Stimulated activated CD8-positive, alpha-beta memory T cell treated with anti-CD3 and anti-CD28 coated beads, Interleukin-12 subunit alpha, Interleukin-12 subunit beta, amount 100 ng/mL, for 24 hours (primary cell): ENCODE results near the gene TECPR1.

Experiments
- DNase-seq: peaks from one replicate; pipeline ENCODE4 v3.0.0-alpha.2; 2020; ENCODE audit errors: extremely low read depth

Gene TECPR1

DNA sequence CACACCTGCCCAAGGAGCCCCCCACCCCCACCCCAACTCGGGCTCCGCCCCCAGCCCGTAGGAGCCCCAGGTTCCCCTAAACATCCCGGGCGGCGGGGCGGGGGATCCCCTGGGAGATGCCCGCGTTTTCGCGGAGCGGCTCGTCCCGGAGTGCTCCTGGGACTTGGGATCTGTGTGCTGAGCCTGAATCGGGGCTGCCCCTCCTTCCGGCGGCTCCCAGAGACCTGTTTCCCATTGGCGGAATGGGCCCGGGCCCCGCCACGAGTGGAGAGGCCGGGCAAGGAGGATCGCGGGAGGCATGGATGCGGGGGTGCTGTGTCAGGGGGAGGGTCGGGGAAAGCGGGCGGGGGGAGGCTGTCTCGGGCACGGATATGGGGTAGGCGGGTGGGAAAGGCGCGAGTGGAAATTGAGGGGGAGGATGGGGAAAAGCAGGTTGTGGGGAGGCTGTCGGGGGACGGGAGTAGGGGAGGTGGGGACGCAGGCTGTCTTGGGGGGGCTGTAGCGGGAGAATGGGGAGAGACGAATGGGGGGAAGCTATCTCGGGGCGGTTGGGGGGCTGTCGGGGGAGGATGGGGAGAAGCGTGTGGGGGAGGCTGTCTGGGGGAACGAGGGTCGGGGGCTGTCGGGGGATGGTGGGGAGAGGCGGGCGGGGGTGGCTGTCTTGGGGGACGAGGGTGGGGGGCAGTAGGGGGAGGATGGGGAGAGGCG lies 41.4 kb downstream of the TECPR1 start:
- DNase-seq = no peak

DNA sequence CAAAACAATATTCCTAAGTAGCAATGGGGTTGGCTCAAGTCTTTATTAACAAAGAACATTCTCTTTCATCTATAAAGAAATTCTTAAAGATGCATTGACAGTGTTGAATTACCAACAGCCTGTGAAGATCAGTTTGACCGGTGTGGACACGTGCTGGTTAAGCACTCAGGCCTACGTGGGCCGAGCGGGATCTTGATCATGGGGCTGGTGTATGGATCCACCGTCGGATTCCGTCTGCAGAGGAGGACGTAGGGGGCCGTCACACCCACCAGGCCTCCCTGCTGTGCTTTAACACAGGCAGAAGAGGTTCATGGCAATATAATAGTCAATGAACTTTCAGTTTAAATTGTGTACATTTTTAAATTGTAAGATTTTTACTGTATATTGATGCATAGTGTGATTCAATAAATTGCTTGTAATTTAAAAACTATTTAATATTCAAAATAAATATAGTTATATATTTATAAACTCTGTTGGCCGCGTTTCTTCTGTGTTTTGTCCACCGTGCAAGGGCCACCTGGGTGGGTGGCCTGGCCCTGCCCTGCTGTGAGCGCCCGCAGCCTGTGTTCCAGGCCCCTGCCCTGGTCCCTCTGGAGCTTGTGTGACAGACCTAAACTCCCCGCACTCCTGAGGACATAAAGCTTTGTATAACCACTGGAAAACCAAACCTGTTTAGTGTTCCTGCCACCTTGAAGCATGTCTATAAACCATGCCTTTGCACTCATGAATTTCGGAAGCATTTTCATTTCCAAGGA lies 42.7 kb downstream of the TECPR1 start:
- DNase-seq = no peak

DNA sequence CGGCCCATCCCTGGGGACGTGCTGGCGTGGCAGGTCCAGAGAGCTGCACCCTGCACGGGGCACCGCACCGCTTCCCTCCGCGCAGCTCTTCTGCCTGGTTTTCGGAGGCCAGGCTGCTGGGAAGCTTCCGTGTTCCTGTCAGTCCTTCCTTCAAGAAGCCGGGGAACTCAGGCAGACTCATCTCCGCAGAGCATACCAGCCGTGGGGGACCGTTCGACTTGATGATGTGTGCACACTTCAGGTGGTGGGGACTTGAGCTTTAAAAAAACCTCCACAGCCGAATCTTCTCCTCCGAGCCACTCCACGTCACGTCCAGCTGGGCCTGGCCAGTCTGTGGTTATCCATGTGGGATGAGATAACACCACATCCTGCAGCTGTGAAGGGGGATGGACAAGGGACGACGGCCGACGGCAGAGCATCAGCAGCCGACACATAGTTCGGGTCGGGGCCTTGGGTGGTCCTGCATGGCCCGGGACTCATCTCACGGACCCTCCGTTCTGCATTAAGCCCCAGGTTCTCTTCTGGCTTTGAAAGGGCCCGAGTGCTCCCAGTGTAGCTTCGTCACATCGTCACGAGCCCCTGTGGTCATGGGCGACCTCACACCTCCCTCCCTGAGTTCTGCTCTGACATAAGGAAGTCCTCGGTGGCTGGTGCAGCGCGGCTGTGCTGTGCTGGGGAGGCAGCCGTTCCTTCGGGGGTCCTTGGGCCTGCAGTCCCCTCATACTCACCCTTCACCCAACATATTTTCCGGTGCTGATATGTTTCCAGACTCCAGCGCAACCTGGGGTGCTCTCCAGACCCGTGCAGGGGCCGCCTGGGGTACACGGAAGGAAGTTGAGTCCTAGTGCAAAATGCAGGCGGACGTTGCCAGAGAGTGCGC lies 45.3 kb downstream of the TECPR1 start:
- DNase-seq = no peak

DNA sequence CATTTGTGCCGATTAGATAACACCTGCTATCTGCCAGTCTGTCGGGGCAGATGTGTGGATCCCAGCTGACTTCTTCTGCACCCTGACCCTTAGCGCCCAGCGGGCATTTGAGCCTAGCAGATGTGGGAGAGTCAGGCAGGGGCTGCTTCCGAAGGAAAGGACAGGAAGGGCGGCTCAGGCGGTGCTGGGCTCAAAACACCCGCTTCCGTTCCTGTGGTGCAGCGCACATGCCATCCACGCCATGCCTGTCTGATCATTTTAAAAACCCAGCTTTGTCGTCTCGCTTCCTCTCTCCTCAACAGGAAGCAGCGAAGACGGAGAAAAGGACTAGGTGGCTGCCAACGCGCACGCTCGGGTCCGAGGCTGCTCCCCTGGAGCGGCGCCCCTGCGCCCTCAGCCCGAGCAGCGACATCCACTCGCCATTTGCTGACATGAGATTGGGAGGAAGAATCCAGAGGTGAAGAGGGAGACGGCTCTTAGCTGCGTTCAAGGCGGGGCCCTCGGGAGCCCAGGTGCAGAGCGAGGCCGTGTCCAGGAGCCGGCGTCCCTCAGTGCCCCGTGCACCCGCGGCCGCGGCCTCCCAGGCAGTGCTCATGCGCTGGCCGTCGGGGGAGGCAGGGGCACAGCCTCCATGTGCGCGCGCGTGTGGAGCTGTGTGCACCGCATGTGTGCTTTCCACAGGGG lies 46.7 kb downstream of the TECPR1 start:
- DNase-seq = no peak

DNA sequence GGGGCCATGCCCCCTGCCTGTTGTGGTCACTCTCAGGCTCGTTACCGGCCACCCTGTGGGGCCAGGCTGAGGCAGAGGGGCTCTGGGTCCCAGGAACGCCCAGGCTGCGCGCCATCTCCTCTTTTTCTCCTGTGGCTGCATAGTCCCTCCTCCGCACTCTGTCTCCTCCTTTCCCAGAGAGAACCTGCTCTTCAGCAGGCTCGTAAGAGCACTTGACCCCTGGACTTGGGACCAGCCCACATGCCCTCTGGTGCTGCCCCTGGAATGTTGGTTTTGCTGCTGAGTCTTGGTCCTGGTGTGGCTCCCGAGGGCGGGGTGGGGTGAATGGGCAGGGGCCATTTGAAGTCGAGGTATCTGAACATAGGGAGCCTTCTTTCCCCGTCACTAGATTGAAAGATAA lies 47.4 kb downstream of the TECPR1 start:
- no peak for DNase-seq

DNA sequence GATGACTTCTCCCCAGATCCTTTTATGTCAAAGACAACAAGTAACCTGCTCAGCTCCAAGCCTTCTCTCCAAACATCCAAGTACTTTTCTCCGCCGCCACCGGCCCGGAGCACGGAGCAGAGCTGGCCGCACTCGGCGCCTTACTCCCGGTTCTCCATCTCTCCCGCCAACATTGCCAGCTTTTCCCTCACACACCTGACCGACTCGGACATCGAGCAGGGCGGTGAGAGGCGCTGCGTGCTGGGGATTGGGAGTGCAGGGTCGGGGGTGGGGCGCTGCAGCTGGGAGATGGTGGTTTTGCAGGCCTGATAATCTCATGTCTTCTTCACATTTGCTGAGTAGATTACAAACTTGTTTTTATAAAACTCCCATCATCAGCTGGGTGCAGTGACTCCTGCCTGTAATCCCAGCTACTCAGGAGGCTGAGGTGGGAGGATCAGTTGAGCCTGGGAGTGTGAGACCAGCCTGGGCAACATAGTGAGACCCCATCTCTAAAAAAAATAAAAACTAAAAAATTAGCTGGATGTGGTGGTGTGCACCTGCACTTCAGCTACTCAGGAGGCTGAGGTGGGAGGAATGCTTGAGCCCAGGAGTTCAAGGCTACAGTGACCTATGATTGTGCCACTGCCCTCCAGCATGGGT lies 47.9 kb downstream of the TECPR1 start:
- DNase-seq = no peak

DNA sequence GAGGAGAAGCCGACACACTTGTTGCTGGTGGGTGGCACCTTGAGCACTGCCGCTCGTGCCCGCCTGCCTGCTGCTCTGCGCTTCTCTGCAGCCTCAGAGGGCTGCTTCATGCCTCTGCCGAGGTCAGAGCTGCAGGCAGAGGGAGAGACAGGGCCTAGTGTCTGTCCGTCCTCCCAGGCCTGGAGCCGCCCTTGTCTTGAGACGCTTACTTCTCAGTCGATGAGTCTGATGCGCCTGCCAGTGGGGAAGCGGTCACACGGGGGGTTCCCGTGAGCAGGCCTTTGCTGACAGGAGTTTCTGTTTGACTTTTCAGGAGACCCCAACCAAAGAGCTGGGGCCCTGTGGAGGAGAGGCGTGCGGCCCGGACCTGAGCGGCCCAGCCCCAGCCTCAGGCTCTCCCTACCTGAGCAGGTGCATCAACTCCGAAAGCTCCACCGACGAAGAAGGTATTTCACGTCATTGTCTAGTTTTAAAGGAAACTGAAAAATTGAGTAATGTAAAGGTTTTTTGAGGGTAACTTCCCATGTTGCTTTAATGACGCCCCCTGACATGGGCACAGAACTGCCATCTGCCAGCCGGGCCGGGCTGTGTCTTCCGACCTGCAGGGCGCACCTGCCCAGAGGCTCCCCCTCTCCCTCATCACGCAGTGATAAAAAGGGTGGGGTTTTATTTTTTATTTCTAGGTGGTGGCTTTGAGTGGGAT lies 48.6 kb downstream of the TECPR1 start:
- no peak for DNase-seq

DNA sequence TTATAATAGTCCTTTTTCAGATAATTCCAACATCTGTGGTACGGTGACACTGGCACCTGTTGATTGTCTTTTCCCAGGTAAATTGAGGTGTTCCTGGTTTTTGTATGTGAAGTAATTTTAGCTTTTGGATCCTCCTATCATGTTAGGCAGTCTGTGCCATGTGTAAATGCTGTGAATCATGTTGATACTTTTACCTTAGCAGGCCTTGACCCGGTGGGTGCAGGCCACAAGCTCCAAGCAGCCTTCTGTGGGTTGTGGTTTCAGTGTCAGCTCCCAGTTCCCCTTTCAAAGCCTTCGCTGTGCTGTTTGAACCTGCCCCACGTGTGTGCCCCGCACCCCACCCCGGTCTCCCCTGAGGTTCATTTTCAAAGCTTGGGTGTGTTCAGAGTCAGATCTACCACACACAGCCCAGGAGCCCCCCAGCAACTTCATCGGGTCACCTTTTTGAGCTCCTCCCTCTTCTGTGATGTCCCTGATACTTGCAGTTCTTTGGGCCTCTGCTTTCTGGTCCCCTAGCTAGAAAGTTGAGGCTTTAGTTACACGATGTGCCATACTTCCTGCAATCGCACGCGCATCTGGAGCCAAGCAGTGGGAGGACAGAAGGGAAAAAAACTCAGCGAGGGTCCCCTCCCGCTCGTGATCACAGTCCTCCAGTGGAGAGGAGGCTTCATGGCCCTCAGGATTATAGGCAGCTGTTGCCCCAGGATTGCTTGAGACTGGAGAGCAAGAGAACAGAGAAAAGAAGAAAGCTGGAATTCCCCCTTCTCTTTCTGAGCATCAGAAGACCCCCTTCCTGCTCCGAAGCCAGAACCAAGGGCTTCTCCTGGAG lies 49.5 kb downstream of the TECPR1 start:
- DNase-seq = peak; percentile 49

DNA sequence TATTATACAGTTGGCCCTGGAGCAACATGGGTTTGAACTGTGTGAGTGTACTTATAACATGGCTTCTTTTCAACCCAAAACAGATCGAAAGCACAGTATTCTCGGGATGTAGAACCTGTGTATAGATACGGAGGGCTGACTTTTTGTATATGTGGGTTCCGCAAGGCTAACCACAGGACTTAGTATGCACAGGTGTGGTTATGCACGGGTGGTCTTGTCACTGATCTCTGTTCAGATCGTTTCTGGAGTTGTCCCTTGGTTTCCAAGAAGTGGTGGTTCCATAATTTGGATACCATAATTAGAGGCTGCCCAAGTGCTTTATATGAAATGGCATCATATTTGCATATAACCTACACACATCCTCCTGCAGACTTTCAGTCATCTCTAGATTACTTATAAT lies 51.7 kb downstream of the TECPR1 start:
- DNase-seq = no peak

DNA sequence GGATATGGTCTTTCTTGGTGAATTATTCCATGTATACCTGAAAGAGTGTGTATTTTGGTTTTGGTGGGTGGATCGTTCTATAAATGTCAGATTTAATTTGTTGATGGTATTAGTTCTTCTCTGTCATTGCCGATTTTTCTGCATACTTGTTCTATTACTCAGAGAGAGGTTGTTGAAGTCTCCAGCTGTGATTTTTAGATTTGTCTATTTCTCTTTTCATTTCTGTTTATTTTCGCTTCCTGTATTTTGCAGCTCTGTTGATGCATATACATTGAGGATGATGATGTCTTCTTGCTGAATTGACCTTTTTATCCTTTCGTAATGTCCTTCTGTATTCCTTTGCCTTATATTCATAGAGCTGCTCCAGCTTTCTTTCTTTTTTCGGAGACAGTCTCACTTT lies 52.9 kb downstream of the TECPR1 start:
- no peak for DNase-seq

DNA sequence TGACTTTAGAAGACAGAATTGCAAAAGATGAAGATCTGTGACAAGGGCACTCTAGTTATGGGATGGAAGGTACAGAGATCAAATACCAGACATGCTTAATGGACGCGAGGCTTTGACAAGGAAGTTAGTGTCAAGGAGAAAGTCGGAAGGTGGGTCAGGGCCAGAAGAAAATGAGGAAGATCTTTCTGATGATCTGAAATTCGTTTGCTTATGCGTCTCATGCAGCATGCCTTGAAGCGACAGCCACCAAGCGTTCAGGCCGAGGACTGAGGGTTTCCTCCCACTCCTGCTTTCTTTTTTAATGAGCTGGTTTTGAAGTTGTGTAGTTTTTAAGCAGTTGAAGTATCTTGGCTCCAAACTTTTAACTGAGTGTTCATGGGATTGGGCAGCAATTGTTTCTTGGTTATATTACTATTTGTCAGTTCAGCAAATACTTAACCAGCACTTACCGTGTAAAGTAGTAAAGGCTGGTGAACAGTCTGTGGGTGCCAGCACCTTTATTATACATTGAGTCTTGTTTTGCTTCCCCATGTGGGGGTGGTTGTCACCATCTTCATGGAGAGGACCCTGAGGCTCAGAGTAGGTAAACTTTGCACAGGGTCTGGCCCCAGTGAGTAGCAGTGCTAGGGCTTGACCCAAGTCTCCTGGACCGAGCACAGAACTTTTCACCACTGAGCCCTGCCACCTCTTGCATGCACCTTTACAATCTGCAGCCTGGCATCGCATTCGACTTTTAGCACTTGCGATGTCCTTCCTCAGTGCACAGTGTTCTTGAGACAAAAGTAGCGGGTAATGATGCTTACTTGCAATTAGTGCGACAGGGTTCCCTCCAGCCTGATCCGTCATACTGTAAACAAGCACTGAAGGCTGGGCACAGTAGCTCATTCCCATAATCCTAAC lies 55.1 kb downstream of the TECPR1 start:
- no peak for DNase-seq

DNA sequence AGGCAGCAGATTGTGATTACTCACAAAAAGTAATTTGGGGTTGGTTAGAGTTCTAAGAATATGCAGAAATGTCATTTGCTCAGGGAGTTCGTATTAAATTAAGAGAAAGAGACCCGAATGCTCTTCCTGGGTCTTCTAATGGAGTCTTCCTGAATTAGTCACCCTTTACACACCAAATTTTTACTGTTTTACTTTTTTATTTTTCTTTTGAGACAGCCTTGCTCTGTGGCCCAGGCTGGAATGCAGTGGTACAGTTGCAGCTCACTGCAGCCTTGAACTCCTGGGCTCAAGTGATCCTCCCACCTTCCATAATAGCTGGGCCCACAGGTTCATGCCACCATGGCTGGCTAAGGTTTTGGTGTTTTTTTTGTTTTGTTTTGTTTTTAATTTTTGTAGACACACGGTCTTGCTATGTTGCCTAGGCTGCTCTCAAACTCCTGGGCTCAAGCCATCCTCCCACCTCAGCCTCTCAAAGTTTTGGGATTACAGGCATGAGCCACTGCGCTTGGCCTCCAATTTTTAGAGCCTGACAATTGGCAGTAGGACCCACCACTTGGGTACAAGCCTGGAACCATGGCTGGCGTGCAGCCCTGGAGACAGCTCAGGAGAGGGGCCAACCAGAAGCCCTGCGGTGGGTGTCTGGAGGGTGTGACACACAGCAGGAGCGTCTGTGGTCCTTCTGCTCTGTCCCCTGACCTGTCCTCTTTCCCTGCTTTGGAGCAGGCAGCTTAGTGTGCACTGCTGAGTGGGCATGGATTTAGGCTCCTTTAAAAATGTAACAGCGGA lies 57.2 kb downstream of the TECPR1 start:
- DNase-seq = no peak

DNA sequence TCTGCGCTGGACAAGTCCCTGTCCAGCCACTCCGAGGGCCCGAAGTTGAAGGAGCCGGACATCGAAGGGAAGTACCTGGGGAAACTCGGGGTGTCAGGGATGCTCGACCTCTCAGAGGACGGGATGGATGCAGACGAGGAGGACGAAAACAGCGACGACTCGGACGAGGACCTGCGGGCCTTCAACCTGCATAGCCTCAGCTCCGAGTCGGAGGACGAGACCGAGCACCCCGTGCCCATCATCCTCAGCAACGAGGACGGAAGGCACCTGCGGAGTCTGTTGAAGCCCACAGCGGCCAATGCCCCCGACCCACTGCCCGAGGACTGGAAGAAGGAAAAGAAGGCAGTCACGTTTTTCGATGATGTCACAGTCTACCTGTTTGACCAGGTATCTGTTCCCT lies 57.8 kb downstream of the TECPR1 start:
- DNase-seq = no peak

DNA sequence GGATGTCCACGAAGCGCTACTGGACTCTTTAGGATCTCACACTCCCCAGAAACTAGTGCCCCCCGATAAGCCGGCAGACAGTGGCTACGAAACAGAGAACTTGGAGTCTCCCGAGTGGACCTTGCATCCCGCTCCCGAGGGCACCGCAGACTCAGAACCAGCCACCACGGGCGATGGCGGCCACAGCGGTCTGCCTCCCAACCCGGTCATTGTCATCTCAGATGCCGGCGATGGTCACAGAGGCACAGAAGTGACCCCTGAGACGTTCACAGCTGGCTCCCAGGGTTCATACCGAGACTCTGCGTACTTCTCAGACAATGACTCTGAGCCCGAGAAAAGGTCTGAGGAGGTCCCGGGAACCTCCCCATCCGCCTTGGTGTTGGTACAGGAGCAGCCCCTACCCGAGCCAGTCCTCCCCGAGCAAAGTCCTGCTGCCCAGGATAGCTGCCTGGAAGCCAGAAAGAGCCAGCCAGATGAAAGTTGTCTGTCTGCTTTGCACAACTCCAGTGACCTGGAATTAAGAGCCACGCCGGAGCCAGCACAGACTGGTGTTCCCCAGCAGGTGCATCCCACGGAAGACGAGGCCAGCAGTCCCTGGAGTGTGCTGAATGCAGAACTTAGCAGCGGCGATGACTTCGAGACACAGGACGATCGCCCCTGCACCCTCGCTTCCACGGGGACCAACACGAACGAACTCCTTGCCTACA lies 58.4 kb downstream of the TECPR1 start:
- no peak for DNase-seq

DNA sequence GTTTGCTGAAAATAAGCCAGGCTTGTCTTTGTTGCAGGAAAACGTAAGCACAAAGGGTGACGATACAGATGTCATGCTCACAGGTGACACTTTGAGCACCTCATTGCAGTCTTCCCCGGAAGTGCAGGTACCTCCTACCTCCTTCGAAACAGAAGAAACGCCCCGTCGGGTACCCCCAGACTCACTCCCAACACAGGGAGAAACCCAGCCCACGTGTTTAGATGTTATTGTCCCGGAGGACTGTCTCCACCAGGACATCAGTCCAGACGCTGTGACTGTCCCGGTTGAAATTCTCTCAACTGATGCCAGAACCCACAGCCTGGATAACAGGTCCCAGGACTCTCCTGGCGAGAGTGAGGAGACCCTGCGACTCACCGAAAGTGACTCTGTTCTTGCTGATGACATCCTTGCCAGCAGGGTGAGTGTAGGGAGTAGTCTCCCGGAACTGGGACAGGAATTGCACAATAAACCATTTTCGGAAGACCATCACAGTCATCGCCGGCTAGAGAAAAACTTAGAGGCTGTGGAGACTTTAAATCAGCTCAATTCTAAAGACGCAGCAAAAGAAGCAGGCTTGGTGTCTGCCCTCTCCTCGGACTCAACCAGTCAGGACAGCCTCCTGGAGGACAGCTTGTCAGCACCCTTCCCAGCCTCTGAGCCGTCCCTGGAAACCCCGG lies 59.1 kb downstream of the TECPR1 start:
- no peak for DNase-seq

DNA sequence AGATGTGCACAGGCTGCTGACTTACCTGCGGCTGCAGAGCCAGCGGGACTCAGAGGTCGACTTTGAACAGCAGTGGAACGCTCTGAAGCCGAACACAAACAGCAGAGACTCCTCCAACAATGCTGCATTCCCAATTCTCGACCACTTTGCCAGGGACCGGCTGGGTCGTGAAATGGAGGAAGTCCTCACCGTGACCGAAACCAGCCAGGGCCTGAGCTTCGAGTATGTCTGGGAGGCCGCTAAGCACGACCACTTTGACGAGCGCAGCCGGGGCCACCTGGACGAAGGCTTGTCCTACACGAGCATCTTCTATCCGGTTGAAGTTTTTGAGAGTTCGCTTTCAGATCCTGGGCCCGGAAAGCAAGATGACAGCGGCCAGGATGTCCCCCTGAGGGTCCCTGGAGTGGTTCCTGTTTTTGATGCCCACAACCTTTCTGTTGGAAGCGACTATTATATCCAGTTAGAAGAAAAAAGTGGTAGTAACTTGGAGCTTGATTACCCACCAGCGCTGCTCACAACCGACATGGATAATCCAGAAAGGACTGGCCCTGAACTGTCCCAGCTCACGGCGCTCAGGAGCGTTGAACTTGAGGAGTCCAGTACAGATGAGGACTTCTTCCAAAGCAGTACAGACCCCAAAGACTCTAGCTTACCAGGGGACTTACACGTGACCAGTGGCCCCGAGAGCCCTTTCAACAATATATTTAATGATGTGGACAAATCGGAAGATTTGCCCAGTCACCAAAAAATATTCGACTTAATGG lies 60.2 kb downstream of the TECPR1 start:
- no peak for DNase-seq
